ENCODE results near the gene RSBN1L. TPM values are rescaled to one million over a fixed set of nuclear protein-coding genes. Genes with fewer than 3 reads are reported as not detected.

RSBN1L gene
- total RNA-seq, 1 donor: 17.0 TPM

DNA sequence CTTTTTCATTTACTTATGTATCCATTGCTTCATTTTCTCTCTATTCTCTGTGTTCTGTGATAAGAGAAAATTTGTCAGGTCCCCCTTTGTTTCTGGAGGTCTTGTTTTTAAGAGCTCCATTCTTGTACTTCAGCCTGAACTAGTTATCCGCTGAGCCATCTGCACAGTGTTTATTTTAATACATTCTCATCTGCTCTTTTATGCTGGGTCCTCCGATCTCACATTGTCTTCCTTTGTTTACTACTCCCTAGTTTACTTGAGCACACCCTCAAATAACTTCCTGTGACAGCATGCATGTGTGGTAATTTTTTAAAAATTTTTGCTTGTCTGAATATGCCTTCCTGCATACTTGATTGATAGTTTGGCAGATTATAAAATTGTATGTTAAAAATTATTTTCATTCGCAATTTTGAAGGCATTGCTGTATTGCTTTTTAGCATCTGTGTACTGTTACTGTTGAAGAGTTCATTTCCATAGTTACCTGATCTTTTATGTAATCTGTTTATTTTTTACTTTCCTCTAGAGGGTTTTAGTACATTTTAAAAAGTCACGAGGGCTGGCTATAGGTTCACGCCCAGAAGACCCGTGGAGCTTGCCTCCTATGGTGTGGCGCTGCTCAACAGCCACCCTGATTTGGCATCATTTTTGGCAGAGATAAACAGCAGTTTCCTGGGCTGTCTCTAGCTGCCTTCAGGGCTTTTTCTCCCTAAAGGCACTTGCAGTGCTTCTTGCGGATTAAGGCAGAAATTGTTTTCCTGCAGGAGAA is 31.9 kb downstream of the RSBN1L start:
- peak in 2 of 3 donors; percentile 74 to 88 for DNase-seq (ENCODE audit: low read depth in 2 of 3, low spot score in 2 of 3)

GRCh38 chr7:77729574-77730348 is 33.5 kb downstream of the RSBN1L start:
- DNase-seq (ENCODE audit: low read depth in 2 of 3, low spot score in 2 of 3): no peak

DNA sequence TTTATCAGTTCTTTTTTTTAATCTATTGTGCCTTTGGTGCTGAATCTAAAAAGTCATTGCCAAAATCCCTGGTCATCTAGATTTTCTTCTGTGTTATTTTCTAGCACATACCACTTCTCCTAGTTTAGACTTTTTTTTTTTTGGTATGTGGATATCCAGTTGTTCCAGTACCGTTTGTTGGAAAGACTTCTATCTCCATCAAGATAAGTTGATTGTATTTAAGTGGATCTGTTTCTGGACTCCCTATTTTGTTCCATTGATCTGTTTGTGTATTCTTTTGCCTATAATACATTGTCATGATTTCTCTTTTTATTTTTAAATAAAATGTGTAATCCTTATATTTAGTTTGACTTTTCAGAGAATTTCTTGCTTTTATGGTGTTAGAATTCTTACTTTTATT is 35.5 kb downstream of the RSBN1L start:
- no peak for DNase-seq (ENCODE audit: low read depth in 2 of 3, low spot score in 2 of 3)

- no peak for DNase-seq (ENCODE audit: low read depth in 2 of 3, low spot score in 2 of 3)
These were observed 38.6 kb downstream of the RSBN1L start for GRCh38 chr7:77734659-77735421.

DNA sequence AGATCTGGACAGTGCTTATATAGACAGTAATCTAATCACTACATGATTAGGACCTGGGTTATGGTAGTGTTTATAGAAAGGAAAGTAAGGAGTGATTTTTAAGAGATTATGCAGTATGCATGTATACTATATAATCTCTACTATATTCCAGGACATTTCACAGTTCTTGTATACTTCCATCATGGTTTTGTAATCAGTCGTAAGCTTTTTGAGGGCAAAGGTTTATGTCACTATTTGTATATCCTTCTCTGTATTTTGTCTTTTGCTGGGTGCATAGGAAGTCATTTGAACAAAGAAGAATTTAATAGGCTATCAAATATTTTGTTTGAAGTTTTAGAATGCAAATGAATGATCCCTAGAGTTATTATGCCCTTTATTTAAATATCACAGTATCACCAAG is 39.2 kb downstream of the RSBN1L start:
- DNase-seq (ENCODE audit: low read depth in 2 of 3, low spot score in 2 of 3): no peak

- DNase-seq (ENCODE audit: low read depth in 2 of 3, low spot score in 2 of 3): no peak
These were observed 40.7 kb downstream of the RSBN1L start for GRCh38 chr7:77736991-77737390.

- DNase-seq (ENCODE audit: low read depth in 2 of 3, low spot score in 2 of 3): no peak
These were observed 42.1 kb downstream of the RSBN1L start for GRCh38 chr7:77738382-77738781.

DNA sequence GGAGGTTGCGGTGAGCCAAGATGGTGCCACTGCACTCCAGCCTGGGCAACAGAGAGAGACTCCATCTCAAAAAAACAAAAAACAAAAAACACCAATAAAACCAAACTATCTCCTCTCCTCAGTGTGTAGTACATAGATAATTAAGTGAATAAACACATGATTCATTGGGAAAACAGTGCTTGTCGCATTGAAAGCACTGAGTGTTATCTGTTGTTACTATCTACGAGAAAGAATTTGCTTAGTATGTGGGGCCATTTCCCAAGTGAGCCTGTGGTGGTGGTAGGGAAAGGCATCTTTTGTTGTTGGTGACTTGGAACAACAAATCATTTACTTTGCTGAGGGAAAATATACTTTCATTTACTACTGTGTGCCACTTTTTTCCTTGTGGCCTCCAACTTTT is 42.6 kb downstream of the RSBN1L start:
- DNase-seq (ENCODE audit: low read depth in 2 of 3, low spot score in 2 of 3): no peak

DNA sequence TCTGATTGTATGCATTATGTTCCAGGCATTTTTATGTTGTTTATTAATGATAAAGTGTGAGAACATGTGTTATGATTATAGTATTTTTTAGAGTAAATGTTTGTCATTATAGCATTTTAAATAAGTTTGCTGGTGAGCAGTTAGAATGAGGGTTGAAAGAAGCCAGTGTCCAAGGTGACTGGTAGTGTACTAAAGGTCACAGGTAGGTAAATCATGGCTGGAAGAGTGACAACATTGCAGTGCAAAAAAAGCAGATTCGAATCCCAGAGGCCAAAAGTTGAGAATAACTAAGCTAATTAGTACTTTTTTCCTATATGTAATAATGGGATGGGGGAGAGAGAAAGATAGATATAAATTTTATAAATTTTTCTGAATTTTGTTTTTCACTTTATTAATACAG is 44.0 kb downstream of the RSBN1L start:
- no peak for DNase-seq (ENCODE audit: low read depth in 2 of 3, low spot score in 2 of 3)

DNA sequence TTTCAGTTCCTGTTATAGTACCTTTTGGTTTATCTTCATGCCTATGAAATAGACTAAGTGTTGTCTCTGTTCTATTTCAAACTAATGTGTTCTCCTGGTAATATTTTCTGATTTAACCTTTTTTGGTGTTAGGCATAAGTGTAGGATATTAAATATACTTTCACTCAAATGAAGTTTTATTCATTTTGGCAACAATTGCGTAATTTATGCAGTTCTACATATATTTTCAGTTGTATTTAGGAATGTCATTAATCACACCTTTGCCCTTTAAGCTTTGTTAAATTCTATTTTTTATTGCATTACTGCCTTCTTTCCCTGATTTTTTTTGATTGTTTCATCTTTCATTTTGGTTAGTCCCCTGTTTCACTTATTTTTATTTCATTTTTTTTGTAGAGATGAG is 47.3 kb downstream of the RSBN1L start:
- DNase-seq (ENCODE audit: low read depth in 2 of 3, low spot score in 2 of 3): no peak

DNA sequence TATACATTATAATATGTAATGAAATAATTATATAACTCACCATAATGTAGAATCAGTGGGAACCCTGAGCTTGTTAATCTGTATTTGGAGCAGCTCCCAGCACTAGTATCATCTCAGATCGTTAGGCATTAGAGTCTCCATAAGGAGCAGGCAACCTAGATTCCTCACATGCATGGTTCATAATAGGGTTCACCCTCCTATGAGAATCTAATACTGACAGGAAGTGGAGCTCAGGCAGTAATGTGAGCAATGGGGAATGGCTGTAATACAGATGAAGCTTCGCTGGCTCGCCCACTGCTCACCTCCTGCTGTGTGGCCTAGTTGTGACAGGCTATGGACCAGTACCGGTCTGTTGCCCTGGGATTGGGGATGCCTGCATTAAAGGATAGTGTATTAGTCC is 49.5 kb downstream of the RSBN1L start:
- no peak for DNase-seq (ENCODE audit: low read depth in 2 of 3, low spot score in 2 of 3)

- DNase-seq (ENCODE audit: low read depth in 2 of 3, low spot score in 2 of 3): no peak
These were observed 50.0 kb downstream of the RSBN1L start for GRCh38 chr7:77746164-77746823.

DNA sequence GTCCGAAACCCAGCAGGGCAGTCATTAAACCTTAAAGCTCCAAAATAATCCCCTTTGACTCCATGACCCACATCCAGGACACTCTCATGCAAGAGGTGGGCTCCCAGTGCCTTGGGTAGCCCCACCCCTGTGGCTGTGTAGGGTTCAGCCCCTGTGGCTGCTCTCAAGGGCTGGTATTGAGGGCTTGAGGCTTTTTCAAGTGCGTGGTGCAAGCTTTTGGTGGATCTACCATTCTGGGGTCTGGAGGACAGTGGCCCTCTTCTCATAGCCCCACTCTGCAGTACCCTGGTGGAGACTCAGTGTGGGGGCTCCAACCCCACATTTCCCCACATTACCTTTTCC is 50.5 kb downstream of the RSBN1L start:
- no peak for DNase-seq (ENCODE audit: low read depth in 2 of 3, low spot score in 2 of 3)

DNA sequence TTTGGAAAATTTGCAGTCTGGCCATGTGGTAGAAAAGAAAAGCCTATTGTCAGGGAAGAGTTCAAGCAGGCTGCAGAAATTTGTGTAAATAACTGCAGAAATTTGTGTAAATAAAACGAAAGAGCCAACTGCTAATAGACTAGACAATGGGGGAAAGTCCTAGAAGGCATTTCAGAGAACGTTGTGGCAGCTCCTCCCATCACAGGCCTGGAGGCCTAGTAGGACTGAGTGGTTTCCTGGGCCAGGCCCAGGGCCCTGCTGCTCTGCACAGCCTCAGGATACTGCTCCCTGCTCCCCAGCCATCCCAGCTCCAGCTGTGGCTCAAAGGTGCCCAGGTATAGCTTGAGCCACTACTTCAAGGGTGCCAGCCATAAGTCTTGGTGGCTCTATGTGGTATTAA is 50.9 kb downstream of the RSBN1L start:
- DNase-seq (ENCODE audit: low read depth in 2 of 3, low spot score in 2 of 3): no peak

DNA sequence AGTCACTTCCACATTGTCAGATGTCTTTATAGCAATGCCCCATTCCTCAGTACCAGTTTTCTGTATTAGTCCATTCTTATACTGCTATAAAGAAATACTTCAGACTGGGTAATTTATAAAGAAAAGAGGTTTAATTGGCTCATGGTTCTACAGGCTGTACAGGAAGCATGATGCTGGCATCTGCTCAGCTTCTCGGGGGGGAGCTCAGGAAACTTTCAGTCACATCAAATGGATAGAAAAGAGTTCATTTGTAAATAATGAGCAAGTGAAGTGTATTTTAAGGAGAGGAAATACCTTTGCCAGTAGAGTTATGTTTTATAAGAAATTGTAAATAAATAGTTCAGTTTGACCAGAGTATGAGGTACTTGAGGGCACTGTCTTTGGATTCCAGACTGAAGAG is 51.5 kb downstream of the RSBN1L start:
- peak in 1 of 3 donors; percentile 41 for DNase-seq (ENCODE audit: low read depth in 2 of 3, low spot score in 2 of 3)

- peak in 2 of 3 donors; percentile 92 to 97 for DNase-seq (ENCODE audit: low read depth in 2 of 3, low spot score in 2 of 3)
These were observed 55.8 kb downstream of the RSBN1L start for GRCh38 chr7:77752016-77752415.

- no peak for DNase-seq (ENCODE audit: low read depth in 2 of 3, low spot score in 2 of 3)
These were observed 56.9 kb downstream of the RSBN1L start for GRCh38 chr7:77753173-77753572.

GRCh38 chr7:77757589-77757988 is 61.3 kb downstream of the RSBN1L start:
- DNase-seq (ENCODE audit: low read depth in 2 of 3, low spot score in 2 of 3): no peak

DNA sequence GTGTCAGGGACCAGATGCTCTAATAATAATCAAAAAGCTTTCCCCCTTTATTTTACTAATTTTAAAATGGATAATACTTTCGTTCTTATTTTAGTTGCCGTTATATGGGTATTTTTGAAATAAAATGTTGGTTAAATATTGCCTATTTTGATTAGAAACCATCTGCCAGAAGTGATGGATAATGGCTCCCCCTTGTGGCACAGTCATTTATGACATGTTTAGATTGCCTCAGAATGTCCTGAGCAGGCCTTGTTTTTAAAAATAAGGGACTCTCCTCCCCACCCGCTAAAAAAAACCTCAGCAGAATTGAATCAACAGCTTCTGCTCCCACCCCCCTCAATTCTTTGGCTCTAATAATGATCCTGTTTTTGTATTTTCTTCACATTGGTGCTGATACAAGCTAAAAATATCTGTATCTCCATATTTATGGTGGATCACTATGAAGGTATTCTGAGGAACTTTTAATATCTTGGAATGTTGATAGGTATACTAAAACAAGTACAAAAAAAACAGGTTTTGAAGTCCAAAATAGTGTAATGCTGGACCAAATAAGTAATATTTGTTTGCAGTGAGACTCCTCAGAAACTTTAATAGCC is 63.1 kb downstream of the RSBN1L start:
- DNase-seq (ENCODE audit: low read depth in 2 of 3, low spot score in 2 of 3): peak; percentile 70 to 86 (median 74)

DNA sequence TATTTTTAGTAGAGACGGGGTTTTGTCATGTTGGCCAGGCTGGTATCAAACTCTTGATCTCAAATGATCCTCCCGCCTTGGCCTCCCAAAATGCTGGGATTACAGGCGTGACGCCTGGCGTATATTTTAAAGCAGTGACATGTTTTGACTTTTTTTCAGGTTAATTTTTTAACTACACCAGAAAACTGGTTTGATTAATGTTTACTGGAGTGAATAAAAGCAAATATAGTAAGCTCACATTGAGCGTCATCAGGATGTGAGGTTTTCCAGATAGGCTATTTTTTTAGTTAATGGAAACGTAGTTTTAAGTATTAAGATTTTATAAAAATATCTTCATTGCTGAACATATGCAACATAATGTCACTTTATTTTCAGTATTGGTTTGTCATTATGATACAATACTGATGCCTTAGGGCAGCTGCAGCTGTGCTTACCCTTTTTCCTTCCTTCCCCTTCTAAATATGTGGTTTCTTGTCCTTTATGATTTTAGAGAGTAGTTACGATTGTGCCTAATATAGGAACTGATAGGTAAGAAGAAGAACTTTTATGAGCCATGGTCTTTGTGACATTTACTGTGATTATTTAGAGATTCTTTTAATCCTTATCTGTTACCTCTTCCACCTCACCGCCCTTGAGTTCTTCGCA is 64.7 kb downstream of the RSBN1L start:
- peak in 1 of 3 donors; percentile 22 for DNase-seq (ENCODE audit: low read depth in 2 of 3, low spot score in 2 of 3)
